PC-9 (cell line): Measurements from ENCODE around the gene SSR1.

Source experiments
- EZH2 ChIP-seq: fragments of 200-600 bp; sonication (generic); IDR thresholded peaks from 2 replicates; pipeline ENCODE4 v1.8.0; 2017; ENCODE audit warnings: antibody characterized with exemption, low read depth
- TF ChIP-seq, protein P1 (sequence below): fragments of 200-600 bp; sonication (generic); conservative IDR thresholded peaks from 2 replicates; pipeline ENCODE4 v1.6.1; 2017; ENCODE audit warnings: mixed run types, antibody characterized with exemption, mild to moderate bottlenecking, moderate library complexity

DNA sequence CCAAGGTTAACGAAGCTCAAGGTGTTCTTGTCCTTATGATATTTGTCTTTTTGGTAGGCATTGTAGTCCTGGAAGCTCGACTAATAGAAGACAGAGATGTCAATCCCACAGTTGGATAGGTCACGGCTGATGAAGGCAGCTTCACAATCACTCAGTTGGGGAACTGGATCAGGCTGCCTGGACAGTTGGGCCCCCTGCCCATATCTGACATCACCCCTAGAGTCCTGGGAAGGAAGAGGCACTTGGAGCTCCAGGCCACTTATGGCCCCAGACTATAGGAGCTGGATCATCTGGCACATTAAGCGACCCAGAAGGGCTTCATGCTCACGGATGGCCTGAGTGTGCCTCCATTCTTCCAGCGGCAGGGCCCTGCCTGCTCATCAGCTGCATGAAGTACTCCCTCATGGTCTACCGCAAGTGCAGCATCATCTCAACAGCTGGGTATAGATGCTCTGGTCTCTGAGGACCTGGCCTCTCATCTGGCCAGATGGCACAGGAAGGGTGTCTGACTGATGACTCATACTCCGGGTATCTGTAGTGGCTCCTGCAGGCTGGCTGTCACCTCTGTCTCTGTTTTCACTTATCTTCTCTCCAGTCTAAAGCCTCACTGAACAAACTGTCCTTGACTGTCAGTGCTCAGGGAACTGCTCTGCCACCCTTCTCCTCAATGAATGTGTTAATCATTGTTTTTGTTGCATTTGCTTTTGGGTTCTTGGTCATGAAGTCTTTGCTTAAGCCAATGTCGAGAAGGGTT lies 29.2 kb upstream of the SSR1 start:
- TF ChIP-seq, protein P1, sequence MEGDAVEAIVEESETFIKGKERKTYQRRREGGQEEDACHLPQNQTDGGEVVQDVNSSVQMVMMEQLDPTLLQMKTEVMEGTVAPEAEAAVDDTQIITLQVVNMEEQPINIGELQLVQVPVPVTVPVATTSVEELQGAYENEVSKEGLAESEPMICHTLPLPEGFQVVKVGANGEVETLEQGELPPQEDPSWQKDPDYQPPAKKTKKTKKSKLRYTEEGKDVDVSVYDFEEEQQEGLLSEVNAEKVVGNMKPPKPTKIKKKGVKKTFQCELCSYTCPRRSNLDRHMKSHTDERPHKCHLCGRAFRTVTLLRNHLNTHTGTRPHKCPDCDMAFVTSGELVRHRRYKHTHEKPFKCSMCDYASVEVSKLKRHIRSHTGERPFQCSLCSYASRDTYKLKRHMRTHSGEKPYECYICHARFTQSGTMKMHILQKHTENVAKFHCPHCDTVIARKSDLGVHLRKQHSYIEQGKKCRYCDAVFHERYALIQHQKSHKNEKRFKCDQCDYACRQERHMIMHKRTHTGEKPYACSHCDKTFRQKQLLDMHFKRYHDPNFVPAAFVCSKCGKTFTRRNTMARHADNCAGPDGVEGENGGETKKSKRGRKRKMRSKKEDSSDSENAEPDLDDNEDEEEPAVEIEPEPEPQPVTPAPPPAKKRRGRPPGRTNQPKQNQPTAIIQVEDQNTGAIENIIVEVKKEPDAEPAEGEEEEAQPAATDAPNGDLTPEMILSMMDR: no peak
- TF ChIP-seq EZH2: no peak
